GM18909 (cell line): Measurements from ENCODE around the gene ARHGEF9.
A peak's percentile ranks its signal among the peaks of the same experiment; 100 is the strongest.

ENCODE experiments used
- ATAC-seq: cut with Tn5 transposase; IDR thresholded peaks from one replicate; pipeline ENCODE4 v1.9.1; 2021; ENCODE audit warnings: mild to moderate bottlenecking; ENCODE audit not compliant: unreplicated experiment, poor library complexity

Gene ARHGEF9

GRCh38 chrX:63747331-63747730 lies 37.7 kb downstream of the ARHGEF9 start:
- no peak for ATAC-seq

- no peak for ATAC-seq
Observed at GRCh38 chrX:63746715-63747114, 38.3 kb downstream of the ARHGEF9 start.

GRCh38 chrX:63746278-63746677 lies 38.7 kb downstream of the ARHGEF9 start:
- ATAC-seq = peak; percentile 88

- ATAC-seq = no peak
Observed at GRCh38 chrX:63744850-63745394, 40.1 kb downstream of the ARHGEF9 start.

DNA sequence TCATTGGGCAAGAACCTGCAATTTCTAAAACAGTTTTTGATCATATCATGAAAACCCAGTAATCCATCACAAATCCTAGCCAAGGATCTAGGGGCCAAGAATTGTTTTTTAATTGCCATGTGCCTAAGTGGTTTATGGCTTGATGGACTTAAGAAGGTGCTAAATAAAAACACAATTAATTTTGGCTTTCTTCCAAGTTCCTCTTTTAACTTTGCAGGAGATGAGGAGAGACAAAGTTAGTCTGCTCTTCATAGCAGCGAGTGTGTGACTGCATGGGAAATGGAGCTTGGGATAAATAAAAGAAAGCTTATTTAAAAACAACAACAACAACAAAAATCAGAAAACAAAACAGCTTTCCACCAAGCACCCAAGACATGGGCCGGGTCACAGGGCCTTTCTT lies 41.4 kb downstream of the ARHGEF9 start:
- no peak for ATAC-seq

DNA sequence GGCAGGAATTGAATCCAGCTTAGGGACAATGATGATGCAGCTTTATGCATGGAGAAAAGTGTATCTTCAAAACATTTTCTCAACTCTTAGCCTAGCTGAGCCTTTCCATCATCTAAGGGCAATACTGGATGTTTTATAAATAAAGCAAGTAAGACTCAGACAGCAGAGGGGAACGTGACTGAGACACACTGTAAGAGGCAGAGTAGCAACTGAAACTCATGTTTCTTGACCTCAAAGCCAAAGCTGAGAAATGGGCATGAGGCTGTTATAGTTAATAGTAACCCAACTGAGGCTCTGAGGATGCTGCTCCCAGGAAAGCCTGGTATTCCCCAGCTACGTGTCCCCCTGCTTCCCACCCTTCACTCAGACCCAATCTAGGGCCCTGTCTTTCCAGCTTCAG lies 44.6 kb downstream of the ARHGEF9 start:
- peak; percentile 71 for ATAC-seq

DNA sequence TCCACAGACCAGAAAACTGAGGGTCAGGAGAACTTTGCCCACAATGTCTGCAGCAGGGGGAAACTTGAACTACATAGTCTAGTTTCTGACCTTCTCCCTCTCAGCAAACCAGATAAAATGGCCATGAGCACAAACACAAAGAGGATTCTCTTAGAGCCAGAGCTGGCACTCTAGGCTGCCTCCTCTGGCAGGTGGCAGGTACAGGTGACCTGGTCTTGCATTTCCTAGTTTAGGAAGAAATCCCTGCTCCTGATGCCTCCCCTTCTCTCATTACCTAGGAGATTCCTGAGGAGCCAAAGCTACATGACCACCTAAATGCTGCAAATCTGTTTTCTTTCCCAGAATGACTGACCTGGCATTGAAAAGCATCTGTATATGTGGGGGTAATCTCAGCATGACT lies 45.1 kb downstream of the ARHGEF9 start:
- no peak for ATAC-seq

DNA sequence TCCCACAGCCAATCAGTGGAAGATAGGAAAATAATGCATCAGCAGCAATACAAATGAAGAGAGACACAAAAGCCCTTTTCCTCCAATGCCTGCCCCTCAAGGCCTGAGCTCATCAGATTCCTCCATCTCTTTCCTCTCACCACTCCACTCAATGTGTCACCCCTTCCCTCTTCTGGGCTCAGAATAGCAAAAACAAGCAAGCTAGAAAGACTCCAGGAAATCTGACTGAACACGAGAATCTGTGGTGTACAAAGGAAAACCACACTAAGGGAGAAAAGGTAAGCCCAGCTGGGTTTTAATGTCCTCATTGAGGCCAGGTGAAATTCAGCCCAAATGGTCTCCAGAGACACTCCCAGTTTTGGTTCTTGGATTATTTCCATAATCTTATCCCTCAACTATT lies 46.3 kb downstream of the ARHGEF9 start:
- ATAC-seq = no peak

- ATAC-seq = no peak
Observed at GRCh38 chrX:63737131-63737921, 47.7 kb downstream of the ARHGEF9 start.

DNA sequence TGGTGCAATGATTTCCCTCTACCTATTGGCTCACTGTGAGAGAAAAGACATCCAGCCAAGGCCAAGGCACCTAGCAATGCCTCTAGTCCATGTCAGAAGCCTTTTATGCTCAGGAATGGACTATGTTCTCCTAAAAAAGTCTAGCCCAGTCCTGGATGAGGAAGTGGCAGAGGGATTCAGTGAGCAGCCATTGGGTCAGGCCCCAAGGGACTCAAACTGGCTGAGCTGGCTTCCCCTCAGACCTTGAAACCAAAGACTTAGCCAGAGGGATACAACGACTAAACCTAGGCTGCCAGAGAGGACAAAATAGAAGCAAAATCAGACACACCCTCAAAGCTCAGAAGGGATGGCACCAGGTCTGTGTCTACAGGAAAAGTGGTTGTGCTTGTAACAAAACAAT lies 49.1 kb downstream of the ARHGEF9 start:
- ATAC-seq = no peak

DNA sequence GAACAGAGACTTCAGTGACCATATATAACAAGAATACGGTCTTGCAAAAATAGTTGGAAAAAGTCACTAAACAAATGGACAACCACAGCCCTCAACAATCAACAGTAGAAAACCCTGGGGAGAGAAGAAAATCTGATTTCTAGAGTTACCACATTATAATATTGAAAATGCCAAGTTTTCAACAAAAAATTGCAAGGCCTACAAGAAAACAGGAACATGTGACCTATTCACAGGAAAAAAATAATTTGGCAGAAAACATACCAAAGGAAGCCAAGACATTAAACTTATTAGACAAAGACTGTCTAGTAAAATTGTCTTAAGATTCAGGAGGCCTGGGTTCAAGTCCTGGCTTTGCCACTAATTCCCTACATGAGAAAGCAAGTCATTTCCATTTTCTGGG lies 64.7 kb downstream of the ARHGEF9 start:
- ATAC-seq = no peak

GRCh38 chrX:63719633-63720032 lies 65.4 kb downstream of the ARHGEF9 start:
- no peak for ATAC-seq

DNA sequence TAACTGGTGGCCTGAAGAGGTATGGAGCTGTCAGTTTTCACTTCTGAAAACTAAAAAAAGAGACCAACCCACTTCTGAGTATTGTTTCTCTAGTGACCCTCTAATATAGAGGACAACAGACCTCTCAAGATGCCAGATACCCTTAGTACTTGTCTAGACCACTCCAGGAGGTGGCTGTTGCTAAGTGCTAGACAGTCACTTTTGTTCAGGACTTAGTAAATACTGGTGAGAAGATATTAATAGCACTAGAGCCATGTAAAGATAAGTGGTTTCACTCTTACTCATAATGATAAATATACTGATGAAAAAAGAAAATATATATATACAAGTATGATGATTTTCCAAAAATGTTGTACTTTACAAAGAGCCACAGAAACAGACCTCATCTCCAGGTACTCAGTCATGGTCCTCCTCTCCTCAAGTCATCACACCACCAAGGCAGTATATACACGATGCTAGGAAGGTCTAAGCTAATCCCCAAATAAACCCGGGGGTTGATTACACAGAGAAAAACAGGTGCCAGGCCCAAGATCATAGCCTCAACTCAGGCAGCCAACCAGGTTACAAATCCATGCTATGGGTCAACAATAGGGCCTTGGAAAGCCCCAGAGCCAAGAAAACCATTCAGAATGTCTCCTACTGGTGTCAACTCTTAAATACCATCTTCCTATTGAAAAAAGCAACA lies 66.9 kb downstream of the ARHGEF9 start:
- ATAC-seq = peak; percentile 87

- ATAC-seq = no peak
Observed at GRCh38 chrX:63713526-63713925, 71.5 kb downstream of the ARHGEF9 start.

DNA sequence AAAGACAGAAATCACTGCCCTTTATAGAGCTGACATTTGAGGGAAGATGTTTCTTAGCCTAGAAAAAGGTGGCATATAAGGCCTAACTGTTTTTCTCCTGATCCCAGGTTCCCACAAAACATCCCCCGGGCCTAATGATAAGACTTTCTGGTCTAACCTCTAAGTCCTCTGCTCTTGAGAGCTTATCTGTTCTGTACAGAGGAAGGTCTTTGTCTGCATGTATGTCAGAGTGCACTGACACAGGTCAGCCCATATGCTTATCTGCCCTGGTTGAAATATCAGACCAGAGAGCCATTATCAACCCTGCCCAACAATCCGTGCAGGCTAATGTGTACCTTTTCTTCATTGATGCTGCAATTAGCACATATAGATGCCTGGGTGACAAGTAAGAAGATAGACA lies 76.2 kb downstream of the ARHGEF9 start:
- ATAC-seq = no peak

DNA sequence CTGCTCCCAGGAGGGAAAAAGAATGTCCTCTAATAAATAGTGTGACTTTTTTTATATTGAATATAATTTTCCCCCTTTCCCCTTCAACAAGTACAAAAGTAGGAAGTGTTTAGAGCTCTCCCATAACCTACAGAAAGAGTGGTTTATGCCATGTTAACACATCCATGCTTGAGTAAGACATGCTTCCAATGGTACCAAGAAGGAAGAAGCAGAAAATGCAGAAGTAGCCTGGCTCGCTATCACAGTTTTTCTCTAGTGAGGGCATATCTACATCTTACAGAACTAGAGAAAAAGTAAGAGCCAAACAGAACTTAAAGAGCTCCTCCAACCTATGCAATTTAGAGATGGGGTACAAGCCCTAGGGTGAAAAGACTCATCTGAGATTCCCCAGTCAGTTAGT lies 82.5 kb downstream of the ARHGEF9 start:
- no peak for ATAC-seq

DNA sequence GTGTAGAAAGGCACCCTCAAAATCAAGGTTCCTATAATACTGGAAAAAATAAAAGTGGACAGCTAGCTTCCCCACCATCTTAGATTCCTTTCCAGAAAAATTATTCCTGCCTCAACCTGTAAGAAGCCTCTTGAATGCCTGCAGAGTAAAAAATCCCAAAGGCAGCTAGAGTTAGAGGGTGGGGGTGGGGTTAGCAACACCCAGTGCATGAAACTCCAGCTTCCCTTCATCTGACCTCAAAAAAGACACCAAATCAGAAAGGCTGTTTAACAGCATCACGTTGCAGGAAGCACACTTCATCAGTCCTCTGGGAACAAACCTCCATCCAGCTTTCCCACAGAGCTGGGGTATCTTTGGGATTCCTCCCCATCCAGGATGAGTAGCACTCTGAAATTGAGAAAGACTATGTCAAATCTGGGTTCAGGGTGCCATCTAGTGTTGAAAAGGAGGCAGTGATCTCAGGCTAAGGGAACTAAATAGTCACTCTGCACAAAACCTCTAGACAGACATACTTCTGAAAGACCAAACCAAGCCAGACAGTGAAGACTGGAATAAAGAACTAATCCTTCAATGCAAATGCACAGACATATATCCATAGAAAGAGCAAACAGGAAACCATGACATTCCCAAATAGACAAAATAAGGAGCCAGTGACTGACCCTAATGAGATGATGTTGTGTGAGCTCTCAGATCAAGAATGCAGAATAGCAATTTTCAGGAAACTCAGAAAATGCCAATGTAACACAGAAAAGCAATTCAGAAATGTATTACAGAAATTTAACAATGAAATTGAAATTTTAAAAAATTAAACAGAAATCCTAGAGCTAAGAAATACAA lies 97.9 kb downstream of the ARHGEF9 start:
- ATAC-seq = peak; percentile 89

DNA sequence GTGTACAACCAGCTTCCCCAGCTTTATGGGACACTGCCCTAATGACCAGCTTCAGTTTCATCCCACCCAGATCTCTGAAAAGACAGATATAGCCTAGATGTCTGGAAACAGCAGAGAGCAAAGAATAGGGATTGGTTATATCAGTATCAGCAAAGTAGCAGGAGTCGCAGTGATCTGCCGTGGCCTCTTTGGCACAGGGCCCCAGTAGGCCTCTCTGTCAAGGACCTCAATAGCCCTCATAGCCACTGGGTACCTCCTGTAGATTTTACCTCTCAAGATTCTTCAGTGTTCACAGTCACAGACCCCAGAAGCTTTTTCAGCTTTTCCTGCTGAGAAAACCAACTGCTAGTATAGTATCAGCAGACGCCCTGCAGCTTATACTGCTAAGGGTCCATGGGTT lies 104.6 kb downstream of the ARHGEF9 start:
- no peak for ATAC-seq

DNA sequence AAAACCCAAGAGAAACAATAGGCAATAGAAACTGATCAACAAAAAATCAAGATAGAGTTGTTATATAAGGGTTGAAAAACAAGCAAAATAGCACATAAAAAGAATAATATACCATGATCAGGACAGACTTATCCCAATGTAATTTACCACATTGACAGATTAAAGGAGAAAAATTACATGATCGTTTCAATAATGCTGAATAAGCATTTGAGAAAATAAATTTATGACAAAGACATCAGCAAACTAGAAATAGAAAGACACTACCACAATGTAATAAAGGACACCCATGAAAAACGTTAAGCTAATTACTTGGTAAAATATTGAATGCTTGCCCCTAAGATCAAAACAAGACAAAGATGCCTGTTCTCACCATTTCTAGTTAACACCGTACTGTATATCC lies 105.6 kb downstream of the ARHGEF9 start:
- ATAC-seq = no peak

GRCh38 chrX:63675716-63676115 lies 109.3 kb downstream of the ARHGEF9 start:
- ATAC-seq = no peak

DNA sequence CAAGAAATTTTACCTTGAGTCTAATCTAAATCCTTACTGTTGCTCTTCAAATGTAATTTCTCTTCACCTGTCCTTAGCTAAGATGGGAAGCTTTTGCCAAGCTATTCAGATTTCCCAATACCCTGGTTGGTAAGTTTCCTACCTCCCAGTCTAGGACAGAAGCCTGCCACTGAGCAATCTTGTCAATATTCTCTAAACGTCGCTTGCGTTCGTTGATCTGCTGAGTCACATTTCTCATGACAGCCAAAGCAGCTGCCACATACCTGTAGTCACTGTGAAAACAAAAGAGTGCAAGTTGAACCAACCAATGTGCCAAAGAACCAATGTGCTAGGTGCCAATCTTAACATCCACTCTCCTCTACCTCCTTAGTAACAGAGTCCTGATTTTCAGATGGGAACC lies 111.1 kb downstream of the ARHGEF9 start:
- ATAC-seq = no peak
